Hepatocyte (in vitro differentiated cells): ENCODE measurements around the gene CHPT1. TPM values are rescaled to one million over a fixed set of nuclear protein-coding genes. Genes with fewer than 3 reads are reported as not detected.

Source experiments
- DNase-seq: peaks from one replicate; pipeline ENCODE4 v3.0.0-alpha.2; 2016; ENCODE audit warnings: low spot score
- H2AFZ ChIP-seq: fragments of 200-600 bp; sonication (generic); 2 replicates; pipeline ENCODE4 v1.6.0; 2016; ENCODE audit warnings: antibody characterized with exemption, mild to moderate bottlenecking
- H3K27ac ChIP-seq: fragments of 200-600 bp; sonication (generic); 2 replicates; pipeline ENCODE4 v1.5.1; 2016; ENCODE audit warnings: mild to moderate bottlenecking
- H3K27me3 ChIP-seq: fragments of 200-600 bp; sonication (generic); 2 replicates; pipeline ENCODE4 v1.6.1; 2016
- H3K36me3 ChIP-seq: fragments of 200-600 bp; sonication (generic); replicated peaks from 2 replicates; pipeline ENCODE4 v1.5.1; 2016; ENCODE audit warnings: low read depth; ENCODE audit not compliant: insufficient read depth
- H3K4me1 ChIP-seq: fragments of 200-600 bp; sonication (generic); 2 replicates; pipeline ENCODE4 v1.5.1; 2016; ENCODE audit warnings: mild to moderate bottlenecking, moderate library complexity; ENCODE audit not compliant: insufficient read depth
- H3K4me2 ChIP-seq: fragments of 200-600 bp; sonication (generic); 2 replicates; pipeline ENCODE4 v1.6.0; 2016
- H3K4me3 ChIP-seq: fragments of 200-600 bp; sonication (generic); 2 replicates; pipeline ENCODE4 v1.5.1; 2016; ENCODE audit warnings: mild to moderate bottlenecking
- H3K79me2 ChIP-seq: fragments of 200-600 bp; sonication (generic); 2 replicates; pipeline ENCODE4 v1.6.0; 2017; ENCODE audit warnings: mild to moderate bottlenecking
- H3K9me2 ChIP-seq: fragments of 200-600 bp; sonication (generic); replicated peaks from 2 replicates; pipeline ENCODE4 v1.6.0; 2017; ENCODE audit warnings: mild to moderate bottlenecking; ENCODE audit not compliant: insufficient read depth
- H3K9me3 ChIP-seq: fragments of 200-600 bp; sonication (generic); 2 replicates; pipeline ENCODE4 v1.5.1; 2016; ENCODE audit warnings: low read depth, mild to moderate bottlenecking
- H4K20me1 ChIP-seq: fragments of 200-600 bp; sonication (generic); 2 replicates; pipeline ENCODE4 v1.6.0; 2016; ENCODE audit warnings: mild to moderate bottlenecking; ENCODE audit not compliant: insufficient read depth, poor library complexity, severe bottlenecking
- CTCF ChIP-seq: fragments of 200-600 bp; sonication (generic); IDR thresholded peaks from 2 replicates; pipeline ENCODE4 v1.5.1; 2016; ENCODE audit warnings: antibody characterized with exemption, mild to moderate bottlenecking; ENCODE audit not compliant: poor library complexity
- EZH2 ChIP-seq: fragments of 200-600 bp; sonication (generic); IDR thresholded peaks from 2 replicates; pipeline ENCODE4 v1.6.1; 2016; ENCODE audit warnings: antibody characterized with exemption, mild to moderate bottlenecking, borderline replicate concordance
- EZH2phosphoT487 ChIP-seq: fragments of 200-600 bp; sonication (generic); IDR thresholded peaks from one replicate; pipeline ENCODE4 v1.6.1; 2018; ENCODE audit warnings: antibody characterized with exemption, mild to moderate bottlenecking, low read depth, moderate library complexity; ENCODE audit not compliant: unreplicated experiment, severe bottlenecking
- WGBS: methylation state at CpG from one replicate; pipeline ENCODE4 v1.1.6; 2016; ENCODE audit warnings: low lambda C conversion rate; ENCODE audit errors: missing lambda C conversion rate; 5-methylcytosine and 5-hydroxymethylcytosine counted together
- polyA plus RNA-seq: library from polyadenylated mRNA; unstranded; fragments of >200 nt; fragmentation: Nextera tagmentation; extraction: Ambion mirVana; gene quantifications from 2 replicates; pipeline ENCODE4 v1.2.1, GENCODE V29; 2016
- total RNA-seq: library from RNA; depleted of rRNA; stranded (reverse); fragments of >200 nt; gene quantifications from 2 replicates; pipeline ENCODE4 v1.2.3, GENCODE V29; 2014

The CHPT1 gene
- total and polyA plus RNA-seq, 2 experiments from 2014 or later: 92.3 to 127 TPM

- no peaks in the 10 kb centered on the region for H3K27me3 ChIP-seq
- no peaks in the 10 kb centered on the region for H3K36me3 ChIP-seq
- no peak for TF ChIP-seq EZH2phosphoT487
- TF ChIP-seq CTCF: no peak
- TF ChIP-seq EZH2: no peak
- H3K4me3 ChIP-seq: no peak overlapping the region
- no peak for DNase-seq
- no peaks in the 10 kb centered on the region for H4K20me1 ChIP-seq
- H3K27ac ChIP-seq: no peak overlapping the region
- WGBS: 82% methylated on average over 6 of the region's 6 CpGs
- no peaks in the 10 kb centered on the region for H3K4me1 ChIP-seq
- no peak overlapping the region for H2AFZ ChIP-seq
- no peaks in the 10 kb centered on the region for H3K9me3 ChIP-seq
- no peaks in the 10 kb centered on the region for H3K79me2 ChIP-seq
- no peak overlapping the region for H3K4me2 ChIP-seq
- no peaks in the 10 kb centered on the region for H3K9me2 ChIP-seq
These were observed 34.1 kb upstream of the CHPT1 start for GRCh38 chr12:101663298-101663697.

- Histone ChIP-seq H2AFZ (no peak overlapping the region), H3K4me1 (no peaks in the 10 kb centered on the region)
- 83% methylated on average over 7 of the region's 7 CpGs for WGBS
These were observed 32.4 kb upstream of the CHPT1 start for GRCh38 chr12:101664992-101665391.

GRCh38 chr12:101666052-101666728 is 31.2 kb upstream of the CHPT1 start:
- Histone ChIP-seq H3K4me1 (no peaks in the 10 kb centered on the region), H3K9me3 (no peaks in the 10 kb centered on the region), H3K4me3 (no peak overlapping the region), H2AFZ (no peak overlapping the region), H4K20me1 (no peaks in the 10 kb centered on the region), H3K27me3 (no peaks in the 10 kb centered on the region), H3K79me2 (no peaks in the 10 kb centered on the region), H3K36me3 (no peaks in the 10 kb centered on the region), H3K27ac (no peak overlapping the region), H3K4me2 (no peak overlapping the region), H3K9me2 (no peaks in the 10 kb centered on the region)
- no peak for TF ChIP-seq EZH2
- TF ChIP-seq EZH2phosphoT487: no peak
- no peak for TF ChIP-seq CTCF
- 88% methylated on average over 7 of the region's 7 CpGs for WGBS
- DNase-seq: no peak

More at GRCh38 chr12:101664992-101665391, 32.4 kb upstream of the CHPT1 start:
- Histone ChIP-seq H3K4me2 (no peak overlapping the region), H3K9me3 (no peaks in the 10 kb centered on the region), H3K36me3 (no peaks in the 10 kb centered on the region), H3K27me3 (no peaks in the 10 kb centered on the region), H3K79me2 (no peaks in the 10 kb centered on the region), H3K27ac (no peak overlapping the region), H3K4me3 (no peak overlapping the region), H3K9me2 (no peaks in the 10 kb centered on the region), H4K20me1 (no peaks in the 10 kb centered on the region)
- DNase-seq: no peak
- TF ChIP-seq EZH2 (no peak), CTCF (no peak), EZH2phosphoT487 (no peak)
